Measurements from ENCODE around the gene RDX.

The RDX gene

DNA sequence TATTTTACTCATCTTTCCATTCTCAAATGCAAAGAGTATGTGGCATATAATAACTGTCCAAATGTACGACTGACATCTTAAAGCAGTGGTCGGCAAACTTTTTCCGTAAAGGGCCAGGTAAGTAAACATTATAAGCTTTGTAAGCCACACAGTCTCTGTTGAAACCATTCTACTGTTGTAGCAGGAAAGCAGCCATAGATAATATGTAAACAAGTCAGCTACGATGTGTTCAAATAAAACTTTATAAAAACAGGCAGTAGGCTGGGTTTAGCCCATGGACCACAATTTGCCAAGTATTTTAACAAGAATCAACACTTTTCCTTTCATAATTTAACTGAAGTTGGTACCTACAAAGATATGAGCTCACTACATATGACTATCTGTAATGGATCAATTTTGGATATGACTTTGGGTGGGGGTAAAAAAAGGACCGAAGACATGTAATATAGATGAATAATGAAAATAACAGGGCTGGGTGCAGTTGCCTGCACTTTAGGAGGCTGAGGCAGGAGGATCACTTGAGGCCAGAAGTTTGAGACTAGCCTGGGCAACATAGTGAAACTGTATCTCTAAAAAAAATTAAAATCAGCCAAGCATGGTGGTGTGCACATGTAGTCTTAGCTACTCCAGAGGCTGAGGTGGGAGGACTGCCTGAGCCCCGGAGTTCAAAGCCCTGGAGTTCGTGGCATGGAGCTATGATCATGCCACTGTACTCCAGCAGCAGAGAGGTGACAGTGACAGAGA lies 5.7 kb downstream of the RDX start:
- Histone ChIP-seq H3K4me3 (ENCODE audit: low read depth in 1 of 2, low read length in 2 of 2) (no peak overlapping the region), H3K9me3 (ENCODE audit: insufficient read depth, low read length, severe bottlenecking) (no peaks in the 10 kb centered on the region), H3K79me2 (ENCODE audit: insufficient read depth, low read length) (no peaks in the 10 kb centered on the region), H3K36me3 (ENCODE audit: insufficient read depth, low read length) (no peaks in the 10 kb centered on the region), H4K20me1 (ENCODE audit: insufficient read depth, low read length) (no peaks in the 10 kb centered on the region), H3K27me3 (ENCODE audit: insufficient read depth, low read length, poor library complexity) (peaks cover 16% of the 10 kb centered on the region), H3K4me2 (ENCODE audit: insufficient read depth, low read length) (no peak overlapping the region), H3K27ac (ENCODE audit: low read length) (no peak overlapping the region), H3K9ac (ENCODE audit: low read depth, low read length) (no peak overlapping the region), H3K4me1 (ENCODE audit: insufficient read depth, low read length) (no peaks in the 10 kb centered on the region), H2AFZ (ENCODE audit: low read depth, low read length) (no peak overlapping the region)
- DNase-seq (no peak), ATAC-seq (ENCODE audit: insufficient read depth, low read depth) (no peak)
- TF ChIP-seq, protein P1, sequence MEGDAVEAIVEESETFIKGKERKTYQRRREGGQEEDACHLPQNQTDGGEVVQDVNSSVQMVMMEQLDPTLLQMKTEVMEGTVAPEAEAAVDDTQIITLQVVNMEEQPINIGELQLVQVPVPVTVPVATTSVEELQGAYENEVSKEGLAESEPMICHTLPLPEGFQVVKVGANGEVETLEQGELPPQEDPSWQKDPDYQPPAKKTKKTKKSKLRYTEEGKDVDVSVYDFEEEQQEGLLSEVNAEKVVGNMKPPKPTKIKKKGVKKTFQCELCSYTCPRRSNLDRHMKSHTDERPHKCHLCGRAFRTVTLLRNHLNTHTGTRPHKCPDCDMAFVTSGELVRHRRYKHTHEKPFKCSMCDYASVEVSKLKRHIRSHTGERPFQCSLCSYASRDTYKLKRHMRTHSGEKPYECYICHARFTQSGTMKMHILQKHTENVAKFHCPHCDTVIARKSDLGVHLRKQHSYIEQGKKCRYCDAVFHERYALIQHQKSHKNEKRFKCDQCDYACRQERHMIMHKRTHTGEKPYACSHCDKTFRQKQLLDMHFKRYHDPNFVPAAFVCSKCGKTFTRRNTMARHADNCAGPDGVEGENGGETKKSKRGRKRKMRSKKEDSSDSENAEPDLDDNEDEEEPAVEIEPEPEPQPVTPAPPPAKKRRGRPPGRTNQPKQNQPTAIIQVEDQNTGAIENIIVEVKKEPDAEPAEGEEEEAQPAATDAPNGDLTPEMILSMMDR (IDR thresholded peaks at IDR 0.05; ENCODE audit: borderline replicate concordance, extremely low read depth, low read length, poor library complexity, severe bottlenecking) = no peak
- TF ChIP-seq EZH2 (IDR thresholded peaks at IDR 0.05; ENCODE audit: borderline replicate concordance, low read depth, low read length, severe bottlenecking) = no peak

DNA sequence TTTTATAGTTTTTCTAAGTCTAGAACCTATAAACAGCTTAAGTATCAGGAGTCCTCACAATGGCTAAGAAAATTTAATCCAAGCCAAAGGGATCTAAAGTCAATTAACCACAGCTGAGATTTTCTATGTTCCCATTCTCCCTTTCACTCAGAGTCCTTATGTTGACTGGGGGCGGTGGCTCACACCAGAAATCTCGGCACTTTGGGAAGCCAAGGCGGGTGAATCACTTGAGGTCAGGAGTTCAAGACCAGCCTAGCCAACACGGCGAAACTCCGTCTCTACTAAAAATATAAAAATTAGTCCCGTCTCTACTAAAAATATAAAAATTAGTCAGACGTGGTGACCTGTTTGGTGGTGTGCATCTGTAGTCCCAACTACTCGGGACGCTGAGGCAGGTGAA lies 6.9 kb downstream of the RDX start:
- Histone ChIP-seq H2AFZ (ENCODE audit: low read depth, low read length) (no peak overlapping the region), H3K79me2 (ENCODE audit: insufficient read depth, low read length) (no peaks in the 10 kb centered on the region), H3K36me3 (ENCODE audit: insufficient read depth, low read length) (no peaks in the 10 kb centered on the region), H3K4me2 (ENCODE audit: insufficient read depth, low read length) (no peak overlapping the region), H3K4me3 (ENCODE audit: low read depth in 1 of 2, low read length in 2 of 2) (no peak overlapping the region), H3K4me1 (ENCODE audit: insufficient read depth, low read length) (no peaks in the 10 kb centered on the region), H3K27me3 (ENCODE audit: insufficient read depth, low read length, poor library complexity) (peaks cover 3% of the 10 kb centered on the region), H3K9me3 (ENCODE audit: insufficient read depth, low read length, severe bottlenecking) (no peaks in the 10 kb centered on the region), H3K9ac (ENCODE audit: low read depth, low read length) (no peak overlapping the region), H3K27ac (ENCODE audit: low read length) (no peak overlapping the region), H4K20me1 (ENCODE audit: insufficient read depth, low read length) (no peaks in the 10 kb centered on the region)
- TF ChIP-seq EZH2 (IDR thresholded peaks at IDR 0.05; ENCODE audit: borderline replicate concordance, low read depth, low read length, severe bottlenecking) = no peak
- TF ChIP-seq, protein P1 (IDR thresholded peaks at IDR 0.05; ENCODE audit: borderline replicate concordance, extremely low read depth, low read length, poor library complexity, severe bottlenecking) = no peak
- DNase-seq (no peak), ATAC-seq (ENCODE audit: insufficient read depth, low read depth) (no peak)

DNA sequence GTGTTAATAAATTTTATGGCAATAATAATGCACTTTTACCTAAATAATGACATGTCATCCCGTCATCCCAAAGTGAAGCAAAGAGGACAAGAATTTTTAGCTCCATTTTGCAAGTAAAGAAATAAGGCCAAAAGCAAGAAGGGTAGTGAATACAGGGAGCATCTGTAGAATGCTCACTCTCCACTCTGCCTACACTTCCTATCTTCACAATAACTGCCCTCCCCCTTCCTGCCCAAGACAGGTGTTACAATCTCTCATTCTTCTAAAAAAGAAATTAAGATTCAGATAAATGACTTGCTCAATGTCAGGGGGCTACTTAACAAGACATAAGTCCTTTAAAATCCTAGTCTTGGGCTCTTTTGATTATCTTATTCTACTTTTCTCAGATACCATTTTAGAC lies 8.9 kb downstream of the RDX start:
- H3K4me1 ChIP-seq (ENCODE audit: insufficient read depth, low read length) = no peaks in the 10 kb centered on the region
- H3K27ac ChIP-seq (ENCODE audit: low read length) = no peak overlapping the region
- no peaks in the 10 kb centered on the region for H3K27me3 ChIP-seq (ENCODE audit: insufficient read depth, low read length, poor library complexity)
- no peak for ATAC-seq (ENCODE audit: insufficient read depth, low read depth)
- H3K4me3 ChIP-seq (ENCODE audit: low read depth in 1 of 2, low read length in 2 of 2) = no peak overlapping the region
- H3K4me2 ChIP-seq (ENCODE audit: insufficient read depth, low read length) = no peak overlapping the region
- no peaks in the 10 kb centered on the region for H4K20me1 ChIP-seq (ENCODE audit: insufficient read depth, low read length)
- H3K9me3 ChIP-seq (ENCODE audit: insufficient read depth, low read length, severe bottlenecking) = no peaks in the 10 kb centered on the region
- TF ChIP-seq EZH2 (IDR thresholded peaks at IDR 0.05; ENCODE audit: borderline replicate concordance, low read depth, low read length, severe bottlenecking) = no peak
- TF ChIP-seq, protein P1 (IDR thresholded peaks at IDR 0.05; ENCODE audit: borderline replicate concordance, extremely low read depth, low read length, poor library complexity, severe bottlenecking) = no peak
- H3K36me3 ChIP-seq (ENCODE audit: insufficient read depth, low read length) = no peaks in the 10 kb centered on the region
- H3K9ac ChIP-seq (ENCODE audit: low read depth, low read length) = no peak overlapping the region
- H3K79me2 ChIP-seq (ENCODE audit: insufficient read depth, low read length) = no peaks in the 10 kb centered on the region
- no peak overlapping the region for H2AFZ ChIP-seq (ENCODE audit: low read depth, low read length)
- DNase-seq = no peak

Measured in DND-41 (cell line).